Mucosa of rectum (tissue), 2 donors: ENCODE measurements around the gene TMEM60.

ENCODE experiments used
- H3K27ac ChIP-seq, 2 donors: one replicate each; pipeline ENCODE4 v1.7.0; 2013; ENCODE audit warnings: inconsistent platforms in 2 of 2, low read depth in 2 of 2, low read length in 2 of 2
- H3K27me3 ChIP-seq, 2 donors: one replicate each; pipeline ENCODE4 v1.7.0; 2013; ENCODE audit warnings: low read length in 2 of 2; ENCODE audit not compliant: control insufficient read depth in 2 of 2, insufficient read depth in 2 of 2
- H3K36me3 ChIP-seq, 2 donors: one replicate each; pipeline ENCODE4 v1.7.0; 2013; ENCODE audit warnings: low read length in 2 of 2; ENCODE audit not compliant: control insufficient read depth in 2 of 2, insufficient read depth in 2 of 2
- H3K4me1 ChIP-seq, 2 donors: one replicate each; pipeline ENCODE4 v1.7.0; 2013; ENCODE audit warnings: low read length in 2 of 2, mild to moderate bottlenecking in 1 of 2; ENCODE audit not compliant: control insufficient read depth in 2 of 2, insufficient read depth in 2 of 2
- H3K4me3 ChIP-seq, 2 donors: one replicate each; pipeline ENCODE4 v1.7.0; 2013; ENCODE audit warnings: low read length in 2 of 2
- H3K9ac ChIP-seq, 2 donors: one replicate each; pipeline ENCODE4 v1.7.0; 2013; ENCODE audit warnings: low read length in 2 of 2, low read depth in 1 of 2, mild to moderate bottlenecking in 1 of 2
- H3K9me3 ChIP-seq, 2 donors: one replicate each; pipeline ENCODE4 v1.7.0; 2013; ENCODE audit warnings: low read length in 2 of 2; ENCODE audit not compliant: control insufficient read depth in 2 of 2
- donor health status: healthy.
- donor health status: Normal muscosa, but diverticular disease.

TMEM60 gene

DNA sequence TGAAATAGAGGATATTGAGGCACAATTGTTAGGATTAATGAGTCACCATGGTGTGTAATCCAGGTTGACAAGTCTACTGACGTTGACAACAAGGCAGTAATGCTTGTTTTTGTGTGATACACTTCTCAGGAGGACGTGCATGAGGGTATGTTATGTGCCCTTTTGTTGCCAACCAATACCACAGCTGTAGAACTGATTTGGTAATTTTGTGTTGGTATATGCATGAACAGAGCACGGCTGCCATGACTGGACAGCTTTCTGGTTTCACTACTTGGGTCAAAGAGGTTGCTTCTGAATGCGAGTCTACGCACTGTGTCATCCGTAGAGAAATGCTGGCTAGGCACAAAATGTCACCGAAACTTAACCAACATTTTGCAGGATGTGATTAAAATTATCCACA is 33.2 kb upstream of the TMEM60 start:
- Histone ChIP-seq H3K9ac (no peak overlapping the region), H3K4me1 (peaks cover 0 to 3% of the 10 kb centered on the region in 2 donors), H3K4me3 (no peak overlapping the region), H3K36me3 (no peaks in the 10 kb centered on the region), H3K27me3 (no peaks in the 10 kb centered on the region), H3K9me3 (no peaks in the 10 kb centered on the region), H3K27ac (no peak overlapping the region)

DNA sequence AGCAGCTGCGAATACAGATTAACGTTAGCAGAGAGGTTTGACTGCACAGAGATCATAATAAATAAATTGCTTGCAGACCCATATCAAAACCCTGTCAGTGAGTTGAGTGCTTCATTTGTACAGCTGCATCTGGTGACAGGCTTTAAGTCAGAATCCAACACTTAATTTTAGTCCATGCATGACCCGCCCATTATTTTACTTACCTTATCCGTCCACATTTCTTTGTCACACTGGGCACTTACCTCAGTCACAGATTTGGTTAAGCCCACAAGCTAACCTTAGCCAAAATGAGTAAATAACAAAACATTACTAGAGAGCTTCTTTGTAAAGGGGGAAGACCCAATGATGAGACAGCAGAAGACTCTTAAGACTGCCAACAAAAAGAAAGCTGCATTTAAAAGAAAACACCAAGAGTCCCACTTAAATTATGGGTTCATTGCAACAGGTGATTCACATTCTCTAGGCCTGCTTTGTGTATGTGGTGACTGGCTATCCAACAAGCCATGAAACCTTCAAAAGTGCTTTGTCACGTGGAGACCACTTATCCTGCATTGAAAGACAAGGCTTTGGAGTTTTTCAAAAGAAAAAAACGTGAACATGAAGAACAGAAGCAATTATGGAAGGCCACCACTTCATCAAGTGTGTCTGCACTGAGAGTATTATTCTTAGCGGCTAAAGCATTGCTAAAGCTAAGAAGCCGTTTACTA is 32.6 kb upstream of the TMEM60 start:
- H3K9ac ChIP-seq, result no peak overlapping the region

DNA sequence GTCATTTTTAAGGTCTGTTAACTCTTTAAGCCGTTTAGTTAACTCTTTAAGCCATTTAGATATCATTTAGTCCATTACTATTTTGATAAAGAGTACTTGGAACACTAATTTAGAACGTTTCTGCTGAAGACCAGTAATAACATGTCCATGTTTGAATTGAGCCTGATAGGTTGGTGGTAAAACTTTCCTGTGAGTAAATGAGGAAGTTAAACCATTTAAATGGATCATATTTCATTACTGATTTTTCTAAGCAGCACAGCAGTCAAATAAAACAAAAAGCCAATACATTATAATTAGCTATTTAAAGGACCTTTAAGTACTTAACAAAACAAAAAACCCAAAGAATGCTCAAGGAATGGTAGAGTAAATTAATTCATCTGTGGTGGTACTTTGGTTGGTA is 29.8 kb upstream of the TMEM60 start:
- H3K27me3 ChIP-seq, result no peaks in the 10 kb centered on the region
- no peak overlapping the region for H3K4me3 ChIP-seq
- H3K4me1 ChIP-seq, result no peaks in the 10 kb centered on the region
- no peaks in the 10 kb centered on the region for H3K36me3 ChIP-seq
- H3K9me3 ChIP-seq, result no peaks in the 10 kb centered on the region
- H3K27ac ChIP-seq, result no peak overlapping the region
- H3K9ac ChIP-seq, result no peak overlapping the region

More for the DNA sequence above, 32.6 kb upstream of the TMEM60 start:
- no peaks in the 10 kb centered on the region for H3K9me3 ChIP-seq
- H3K4me3 ChIP-seq, result no peak overlapping the region
- H3K4me1 ChIP-seq, result peaks cover 0 to 3% of the 10 kb centered on the region in 2 donors
- H3K36me3 ChIP-seq, result no peaks in the 10 kb centered on the region
- no peak overlapping the region for H3K27ac ChIP-seq
- no peaks in the 10 kb centered on the region for H3K27me3 ChIP-seq

DNA sequence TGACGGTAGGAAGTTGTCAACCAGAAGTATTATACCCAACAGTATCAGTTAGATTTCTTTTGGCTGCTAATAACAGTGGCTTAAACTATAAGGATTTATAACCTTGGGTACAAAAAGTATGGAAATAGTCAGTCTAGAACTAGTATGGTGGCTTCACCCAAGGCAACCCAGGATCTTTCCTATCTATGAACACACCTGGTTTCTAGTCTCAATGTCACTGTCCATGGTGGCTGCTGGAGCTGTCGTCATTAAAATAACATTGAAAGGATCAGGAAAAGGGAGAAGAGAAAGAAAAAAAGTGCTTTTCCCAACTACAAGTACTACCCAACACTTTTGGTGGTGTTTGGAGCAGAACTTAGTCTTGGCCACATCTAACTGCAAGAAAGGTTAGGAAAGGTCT is 28.1 kb upstream of the TMEM60 start:
- H3K4me1 ChIP-seq, result no peaks in the 10 kb centered on the region
- no peak overlapping the region for H3K4me3 ChIP-seq
- H3K36me3 ChIP-seq, result no peaks in the 10 kb centered on the region
- H3K27me3 ChIP-seq, result no peaks in the 10 kb centered on the region
- H3K9me3 ChIP-seq, result peaks cover 6 to 10% of the 10 kb centered on the region in 2 donors
- no peak overlapping the region for H3K9ac ChIP-seq
- no peak overlapping the region for H3K27ac ChIP-seq

DNA sequence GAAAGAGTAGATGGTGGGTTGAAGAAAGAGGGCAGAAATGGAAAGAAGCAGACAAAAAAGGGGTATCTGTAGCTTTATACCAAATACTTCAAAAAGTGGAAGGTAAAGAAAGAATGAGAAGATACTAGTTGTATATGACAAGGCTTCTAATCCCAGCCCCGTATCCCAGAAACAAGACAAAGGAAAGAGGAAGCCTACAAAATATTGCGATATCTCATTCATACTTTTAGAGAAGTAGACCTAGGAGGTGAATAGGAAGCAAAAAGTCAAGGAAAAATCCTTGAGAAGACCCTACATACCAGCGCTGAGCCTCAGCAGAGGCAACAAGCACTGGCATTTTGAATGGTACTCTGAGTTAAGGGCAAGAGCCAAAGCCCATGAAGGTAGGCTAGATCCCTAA is 26.9 kb upstream of the TMEM60 start:
- Histone ChIP-seq H3K9me3 (peaks cover 16% of the 10 kb centered on the region in 2 donors), H3K4me3 (no peak overlapping the region), H3K27ac (no peak overlapping the region)

DNA sequence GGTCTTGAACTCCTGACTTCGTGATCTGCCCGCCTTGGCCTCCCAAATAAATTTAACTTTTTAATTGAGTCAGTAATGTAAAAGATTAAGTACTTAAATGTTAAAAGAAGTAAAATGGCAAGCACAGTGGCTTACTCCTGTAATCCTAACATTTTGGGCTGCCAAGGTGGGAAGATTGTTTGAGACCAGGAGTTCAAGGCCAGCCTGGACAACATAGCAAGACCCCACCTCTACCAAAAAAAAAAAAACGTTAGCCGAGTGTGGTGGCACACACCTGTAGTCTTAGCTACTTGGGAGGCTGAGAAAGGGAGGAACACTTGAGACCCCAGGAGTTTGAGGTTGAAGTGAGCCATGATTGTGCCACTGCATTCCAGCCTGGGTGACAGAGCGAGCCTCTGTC is 26.4 kb upstream of the TMEM60 start:
- H3K36me3 ChIP-seq, result peaks cover 5 to 6% of the 10 kb centered on the region in 2 donors
- H3K9ac ChIP-seq, result no peak overlapping the region
- no peaks in the 10 kb centered on the region for H3K4me1 ChIP-seq
- no peak overlapping the region for H3K4me3 ChIP-seq
- no peak overlapping the region for H3K27ac ChIP-seq
- H3K9me3 ChIP-seq, result peaks cover 16% of the 10 kb centered on the region in 2 donors
- no peaks in the 10 kb centered on the region for H3K27me3 ChIP-seq

More for the DNA sequence above, 26.9 kb upstream of the TMEM60 start:
- no peaks in the 10 kb centered on the region for H3K27me3 ChIP-seq
- H3K4me1 ChIP-seq, result no peaks in the 10 kb centered on the region
- peaks cover 5% of the 10 kb centered on the region in 2 donors for H3K36me3 ChIP-seq
- H3K9ac ChIP-seq, result no peak overlapping the region

DNA sequence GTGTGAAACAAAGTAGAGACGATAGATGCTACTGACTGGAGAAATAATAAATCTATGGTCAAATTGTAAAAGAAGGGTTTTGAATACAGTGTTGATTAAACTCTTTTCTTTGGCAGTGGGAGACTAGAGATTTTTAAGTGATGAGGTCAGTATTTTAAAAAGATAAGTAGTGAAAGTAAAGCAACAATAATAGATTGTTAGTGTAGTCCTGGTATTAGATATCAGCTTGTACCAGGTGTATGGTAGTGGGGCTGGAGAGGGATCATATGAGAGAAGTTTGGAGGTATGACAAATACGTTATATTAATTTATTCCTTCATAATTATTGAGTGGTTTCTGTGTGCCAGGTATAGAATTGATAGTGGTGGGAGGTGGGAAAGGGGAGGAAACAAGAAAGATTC is 25.6 kb upstream of the TMEM60 start:
- no peaks in the 10 kb centered on the region for H3K27me3 ChIP-seq
- H3K4me3 ChIP-seq, result no peak overlapping the region
- H3K9me3 ChIP-seq, result peaks cover 16% of the 10 kb centered on the region in 2 donors
- H3K9ac ChIP-seq, result no peak overlapping the region
- H3K4me1 ChIP-seq, result no peaks in the 10 kb centered on the region
- no peak overlapping the region for H3K27ac ChIP-seq
- H3K36me3 ChIP-seq, result peaks cover 5 to 6% of the 10 kb centered on the region in 2 donors

DNA sequence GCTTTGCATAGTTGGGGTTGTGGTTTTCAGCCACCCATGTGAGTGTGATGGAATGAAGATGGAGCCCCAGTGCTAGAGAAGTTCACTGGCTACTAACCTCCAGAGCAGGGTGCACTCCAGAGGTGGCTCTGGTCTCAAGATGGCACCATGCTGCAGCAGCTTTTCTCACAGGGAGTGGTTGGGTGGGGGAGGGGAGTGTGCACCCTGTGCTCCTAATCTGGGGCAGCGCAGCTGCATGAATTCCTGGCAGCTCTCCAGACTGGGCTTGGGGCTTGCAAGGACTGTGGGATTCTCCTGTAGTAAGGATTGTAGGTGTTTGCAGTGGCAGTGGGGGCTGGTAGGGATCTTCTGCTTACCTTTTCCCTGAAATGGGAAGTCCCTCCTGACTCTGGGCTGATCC is 24.0 kb upstream of the TMEM60 start:
- Histone ChIP-seq H3K27me3 (no peaks in the 10 kb centered on the region), H3K9me3 (peaks cover 16% of the 10 kb centered on the region in 2 donors), H3K4me3 (no peak overlapping the region), H3K9ac (no peak overlapping the region), H3K27ac (no peak overlapping the region), H3K4me1 (no peaks in the 10 kb centered on the region), H3K36me3 (peaks cover 5 to 6% of the 10 kb centered on the region in 2 donors)

DNA sequence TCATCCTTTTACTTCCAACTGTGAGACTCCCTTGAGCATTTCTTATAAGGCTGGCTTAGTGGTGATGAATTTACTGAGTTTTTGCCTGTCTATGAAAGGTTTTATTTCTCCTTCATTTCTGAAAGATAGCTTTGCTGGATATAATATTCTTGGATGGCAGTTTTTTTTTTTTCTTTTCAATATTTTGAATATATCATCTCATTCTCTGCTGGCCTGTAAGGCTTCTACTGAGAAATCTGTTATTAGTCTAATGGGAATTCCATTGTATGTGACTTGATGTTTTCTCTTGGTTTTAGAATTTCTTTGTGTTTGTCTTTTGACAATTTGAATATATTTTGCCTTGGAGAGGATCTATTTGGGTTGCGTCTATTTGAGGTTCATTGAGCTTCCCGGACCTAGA is 22.7 kb upstream of the TMEM60 start:
- no peak overlapping the region for H3K27ac ChIP-seq
- no peaks in the 10 kb centered on the region for H3K27me3 ChIP-seq
- H3K9me3 ChIP-seq, result peaks cover 16% of the 10 kb centered on the region in 2 donors
- H3K4me1 ChIP-seq, result no peaks in the 10 kb centered on the region
- no peak overlapping the region for H3K9ac ChIP-seq
- no peak overlapping the region for H3K4me3 ChIP-seq
- H3K36me3 ChIP-seq, result peaks cover 5 to 6% of the 10 kb centered on the region in 2 donors

DNA sequence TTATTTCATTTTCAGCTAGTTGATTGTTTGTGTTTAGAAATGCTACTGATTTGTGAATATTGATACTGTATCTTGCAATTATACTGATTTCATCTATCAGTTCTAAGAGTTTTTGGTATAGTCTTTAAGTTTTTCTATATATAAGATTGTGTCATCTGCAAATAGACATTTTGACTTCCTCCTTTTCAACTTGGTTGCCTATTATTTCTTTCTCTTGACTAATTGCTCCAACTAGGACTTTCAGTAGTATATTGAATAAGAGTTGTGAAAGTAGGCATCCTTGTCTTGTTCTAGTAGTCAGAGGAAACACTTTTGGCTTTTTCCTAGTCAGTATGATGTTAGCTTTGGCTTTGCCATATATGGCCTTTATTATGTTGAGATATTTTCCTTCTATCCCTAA is 20.8 kb upstream of the TMEM60 start:
- Histone ChIP-seq H3K27me3 (no peaks in the 10 kb centered on the region), H3K27ac (no peak overlapping the region), H3K4me1 (no peaks in the 10 kb centered on the region), H3K36me3 (peaks cover 5 to 6% of the 10 kb centered on the region in 2 donors), H3K9ac (no peak overlapping the region), H3K4me3 (no peak overlapping the region), H3K9me3 (peaks cover 16% of the 10 kb centered on the region in 2 donors)
